ENCODE data around the gene PCNX2. TPM values are rescaled to one million over a fixed set of nuclear protein-coding genes. Genes with fewer than 3 reads are reported as not detected.
A peak's percentile ranks its signal among the peaks of the same experiment; 100 is the strongest.

The PCNX2 gene
- total RNA-seq, 2 experiments from 2014 or later: 21.8 to 23.2 TPM

DNA sequence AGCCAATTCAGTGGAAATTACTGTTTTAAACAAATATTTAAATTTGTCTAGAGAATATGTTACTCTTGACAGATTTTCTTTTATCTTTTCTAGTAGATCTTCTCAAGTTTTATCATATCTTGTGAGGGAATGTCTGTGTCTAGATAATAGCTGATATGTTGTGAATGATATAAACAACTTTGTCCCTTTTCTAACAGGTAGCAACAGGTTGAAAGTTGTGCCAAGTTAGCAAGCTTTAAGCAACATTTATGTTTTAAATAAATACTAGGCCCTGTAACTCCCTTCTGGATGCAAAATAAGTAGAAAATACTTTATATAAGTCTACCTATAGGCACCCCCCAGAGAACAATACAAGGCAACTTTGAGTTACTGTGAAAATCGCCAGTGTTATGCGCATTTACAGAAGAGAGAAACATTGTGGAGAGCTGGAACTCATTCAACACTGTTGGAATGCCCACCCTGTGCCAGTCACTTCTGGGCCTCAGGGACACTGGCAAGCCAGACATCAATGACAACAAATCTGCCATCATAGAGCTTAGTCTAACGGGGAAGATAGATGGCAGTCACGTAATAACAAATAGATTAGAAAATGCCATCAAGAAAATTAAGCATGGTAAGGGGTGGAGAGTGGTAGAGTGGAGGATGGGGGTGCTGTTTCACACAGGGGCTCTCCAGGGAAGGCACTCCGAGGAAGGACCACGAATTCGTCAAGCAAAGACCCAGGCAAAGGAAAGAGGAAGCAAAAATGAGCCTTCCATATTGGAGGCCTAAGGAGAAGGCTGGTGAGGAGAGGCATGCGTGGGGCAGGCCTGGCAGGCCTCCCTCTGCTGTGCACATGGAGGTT, 36.4 kb upstream of the PCNX2 start:
- Mint-ChIP-seq H3K4me1 (peaks cover 12% of the 10 kb centered on the region), H3K36me3 (ENCODE audit: low read depth) (no peaks in the 10 kb centered on the region), H3K27me3 (peaks cover 8% of the 10 kb centered on the region), H3K4me3 (no peak overlapping the region), H3K27ac (no peak overlapping the region), H3K9me3 (no peaks in the 10 kb centered on the region)
- CTCF ChIA-PET: interaction anchor here (0.5 kb wide), 1 partner anchor 789 kb away, joined by 3 read pairs; no protein-coding TSS in a partner anchor
- no peak for DNase-seq
- POLR2A ChIA-PET: interaction anchor here (1.1 to 1.5 kb wide), 2 partner anchors 11 to 24 kb away, joined by 5 to 6 read pairs; no protein-coding TSS in a partner anchor

DNA sequence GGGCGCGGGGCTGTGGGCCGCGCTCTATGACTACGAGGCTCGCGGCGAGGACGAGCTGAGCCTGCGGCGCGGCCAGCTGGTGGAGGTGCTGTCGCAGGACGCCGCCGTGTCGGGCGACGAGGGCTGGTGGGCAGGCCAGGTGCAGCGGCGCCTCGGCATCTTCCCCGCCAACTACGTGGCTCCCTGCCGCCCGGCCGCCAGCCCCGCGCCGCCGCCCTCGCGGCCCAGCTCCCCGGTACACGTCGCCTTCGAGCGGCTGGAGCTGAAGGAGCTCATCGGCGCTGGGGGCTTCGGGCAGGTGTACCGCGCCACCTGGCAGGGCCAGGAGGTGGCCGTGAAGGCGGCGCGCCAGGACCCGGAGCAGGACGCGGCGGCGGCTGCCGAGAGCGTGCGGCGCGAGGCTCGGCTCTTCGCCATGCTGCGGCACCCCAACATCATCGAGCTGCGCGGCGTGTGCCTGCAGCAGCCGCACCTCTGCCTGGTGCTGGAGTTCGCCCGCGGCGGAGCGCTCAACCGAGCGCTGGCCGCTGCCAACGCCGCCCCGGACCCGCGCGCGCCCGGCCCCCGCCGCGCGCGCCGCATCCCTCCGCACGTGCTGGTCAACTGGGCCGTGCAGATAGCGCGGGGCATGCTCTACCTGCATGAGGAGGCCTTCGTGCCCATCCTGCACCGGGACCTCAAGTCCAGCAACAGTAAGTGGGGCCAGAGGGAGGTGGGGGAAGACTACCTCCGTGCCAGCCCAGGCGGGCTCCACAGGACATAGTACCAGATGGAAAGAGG, 32.8 kb upstream of the PCNX2 start:
- Mint-ChIP-seq H3K27ac (no peak overlapping the region), H3K9me3 (no peaks in the 10 kb centered on the region), H3K36me3 (ENCODE audit: low read depth) (no peaks in the 10 kb centered on the region), H3K4me3 (peak overlapping the region; percentile 70), H3K4me1 (peaks cover 15% of the 10 kb centered on the region), H3K27me3 (peaks cover 11% of the 10 kb centered on the region)
- DNase-seq: peak; percentile 31
- ChIA-PET POLR2A (interaction anchor here (0.7 to 2.1 kb wide), 6 partner anchors 13 to 78 kb away, joined by 3 to 5 read pairs (median 4); partner anchors contain the start of gene PCNX2), CTCF (no interaction called here)

DNA sequence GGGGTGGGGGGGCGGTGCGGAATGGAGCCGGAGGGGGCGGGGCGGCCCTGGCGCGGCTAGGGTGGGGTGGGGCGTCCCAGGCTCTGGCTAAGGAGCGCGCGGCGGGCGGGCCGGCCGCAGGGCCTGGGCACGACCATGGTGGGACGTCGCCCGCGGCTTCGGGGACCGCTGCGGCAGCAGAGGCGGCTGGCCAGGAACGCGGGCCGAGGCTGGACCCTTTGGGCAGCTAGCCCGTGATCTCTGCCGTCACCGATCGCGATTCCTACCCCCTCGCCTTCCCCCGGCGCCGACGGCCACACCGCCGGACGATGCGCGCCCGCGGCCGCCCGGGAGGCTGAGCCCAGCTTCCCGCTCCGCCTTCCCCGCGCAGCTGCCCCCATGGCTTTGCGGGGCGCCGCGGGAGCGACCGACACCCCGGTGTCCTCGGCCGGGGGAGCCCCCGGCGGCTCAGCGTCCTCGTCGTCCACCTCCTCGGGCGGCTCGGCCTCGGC, 32.2 kb upstream of the PCNX2 start, which contains the start of gene MAP3K21:
TSS of gene MAP3K21 (plus strand) at position 74 of the 491 bp plus-strand sequence. CDS start at position 379, 305 bp downstream.
- CTCF ChIA-PET: no interaction called here

DNA sequence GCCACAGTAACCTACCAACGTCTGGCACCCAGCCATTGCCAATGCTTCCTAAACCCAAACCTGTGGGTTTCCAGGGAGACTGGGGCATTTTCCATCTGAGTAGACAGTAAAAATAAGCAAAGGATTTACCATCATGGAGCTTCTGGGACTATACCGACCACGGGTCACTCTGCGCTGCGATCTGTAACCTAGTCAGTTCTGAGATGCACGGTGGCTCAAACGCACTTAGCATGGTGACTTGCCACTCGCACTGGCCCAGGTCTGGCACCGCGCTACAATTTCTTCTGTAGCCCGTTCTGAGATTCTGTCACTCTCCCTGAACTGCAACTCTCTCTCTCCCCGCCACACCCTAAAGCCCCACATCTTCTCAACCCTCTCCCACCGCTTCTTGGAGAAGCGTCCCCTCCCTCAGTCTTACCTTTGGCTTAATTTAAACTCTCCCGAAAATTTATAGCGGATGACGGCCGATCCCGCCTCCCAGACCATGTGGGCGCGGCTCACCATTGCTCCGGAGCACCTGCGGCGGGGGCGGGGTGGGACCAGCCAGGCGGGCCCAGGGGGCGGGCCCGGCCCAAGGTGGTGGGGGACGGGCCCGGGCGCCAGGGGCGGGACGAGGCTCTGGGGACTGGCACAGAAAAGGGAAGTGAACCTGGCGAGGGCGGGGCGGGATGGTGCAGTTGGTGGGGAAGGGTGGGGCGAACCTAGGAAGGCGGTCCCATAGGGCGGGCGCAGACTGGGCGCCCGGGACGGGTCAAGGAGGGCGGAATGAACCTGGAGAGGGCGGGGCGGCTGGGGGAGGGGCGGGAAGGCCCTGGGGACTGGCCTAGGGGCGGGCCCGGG, 31.5 kb upstream of the PCNX2 start:
- POLR2A ChIA-PET: interaction anchor here (1.2 to 2.1 kb wide), 4 partner anchors 32 to 80 kb away, joined by 3 to 5 read pairs (median 4); no protein-coding TSS in a partner anchor
- Mint-ChIP-seq H3K27me3 (peaks cover 18% of the 10 kb centered on the region), H3K9me3 (no peaks in the 10 kb centered on the region), H3K4me1 (peaks cover 15% of the 10 kb centered on the region), H3K4me3 (peak overlapping the region; percentile 71), H3K27ac (no peak overlapping the region), H3K36me3 (ENCODE audit: low read depth) (no peaks in the 10 kb centered on the region)
- CTCF ChIA-PET: no interaction called here
- DNase-seq: peak; percentile 92

More for the DNA sequence above, 32.2 kb upstream of the PCNX2 start, which contains the start of gene MAP3K21:
- no peak within 1 kb of the TSS for H3K27ac Mint-ChIP-seq
- H3K4me1 Mint-ChIP-seq: peaks cover 15% of the 10 kb centered on the region
- peak within 1 kb of the TSS; percentile 71 for H3K4me3 Mint-ChIP-seq
- no peak for DNase-seq
- peaks cover 13% of the 10 kb centered on the region for H3K27me3 Mint-ChIP-seq
- POLR2A ChIA-PET: interaction anchor here (0.7 to 2.1 kb wide), 6 partner anchors 12 to 79 kb away, joined by 3 to 5 read pairs (median 4); partner anchors contain the start of gene PCNX2
- no peaks in the 10 kb centered on the region for H3K36me3 Mint-ChIP-seq (ENCODE audit: low read depth)
- H3K9me3 Mint-ChIP-seq: no peaks in the 10 kb centered on the region

DNA sequence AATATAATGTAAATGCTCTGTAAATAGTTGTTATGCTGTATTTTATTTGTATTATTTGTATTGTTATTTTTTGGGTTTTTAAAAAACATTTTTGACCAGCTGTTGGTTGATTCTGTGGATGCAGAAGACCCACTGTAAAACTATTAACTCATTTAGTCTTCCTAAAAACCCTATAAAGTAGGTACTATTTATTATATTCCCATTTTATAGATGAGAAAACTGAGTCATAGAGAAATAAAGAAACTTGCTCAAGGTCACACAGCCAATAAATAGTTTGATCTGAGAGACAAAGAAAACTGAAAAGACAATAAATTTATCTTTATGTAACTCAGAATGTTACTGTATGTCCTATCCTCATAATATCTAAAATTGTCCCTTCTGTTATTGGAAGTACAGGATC, 30.8 kb upstream of the PCNX2 start:
- Mint-ChIP-seq H3K4me1 (peaks cover 15% of the 10 kb centered on the region), H3K27ac (no peak overlapping the region), H3K9me3 (no peaks in the 10 kb centered on the region), H3K27me3 (peaks cover 19% of the 10 kb centered on the region), H3K36me3 (ENCODE audit: low read depth) (no peaks in the 10 kb centered on the region), H3K4me3 (no peak overlapping the region)
- DNase-seq: no peak
- ChIA-PET CTCF (no interaction called here), POLR2A (no interaction called here)

DNA sequence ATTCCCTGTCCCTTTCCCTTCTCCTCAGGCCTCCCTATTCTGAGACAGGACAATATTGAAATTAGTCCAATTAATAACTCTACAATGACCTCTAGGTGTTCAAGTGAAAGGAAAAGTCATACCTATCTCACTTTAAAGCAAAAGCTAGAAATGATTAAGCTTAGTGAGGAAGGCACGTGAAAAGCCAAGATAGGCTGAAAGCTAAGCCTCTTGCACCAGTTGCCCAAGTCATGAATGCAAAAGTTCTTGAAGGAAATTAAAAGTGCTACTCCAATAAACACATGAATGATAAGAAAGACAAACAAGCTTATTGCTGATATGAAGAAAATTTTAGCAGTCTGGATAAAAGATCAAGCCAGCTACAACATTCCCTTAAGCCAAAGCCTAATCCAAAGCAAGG, 28.2 kb upstream of the PCNX2 start:
- Mint-ChIP-seq H3K36me3 (ENCODE audit: low read depth) (no peaks in the 10 kb centered on the region), H3K27me3 (peaks cover 33% of the 10 kb centered on the region), H3K4me3 (no peak overlapping the region), H3K9me3 (no peaks in the 10 kb centered on the region), H3K4me1 (peaks cover 5% of the 10 kb centered on the region), H3K27ac (no peak overlapping the region)
- no peak for DNase-seq
- POLR2A ChIA-PET: no interaction called here
- CTCF ChIA-PET: interaction anchor here (0.9 to 1.7 kb wide), 3 partner anchors 9 to 29 kb away, joined by 3 to 4 read pairs (median 4); no protein-coding TSS in a partner anchor

DNA sequence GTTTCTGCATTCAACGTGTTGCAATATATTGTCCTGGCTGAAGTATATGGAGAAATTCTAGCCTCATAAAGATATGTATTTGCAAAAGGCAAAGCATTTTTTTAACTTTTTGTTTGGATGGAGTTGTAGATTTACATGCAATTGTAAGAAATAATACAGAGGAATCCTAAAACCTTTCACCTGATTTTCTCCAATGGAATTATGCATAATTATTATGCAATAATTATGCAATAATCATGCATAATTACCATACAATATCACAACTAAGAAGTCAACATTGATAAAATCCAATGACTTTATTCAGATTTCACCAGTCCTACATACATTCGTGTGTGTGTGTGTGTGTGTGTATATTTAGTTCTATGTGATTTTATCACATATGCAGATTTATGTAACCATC, 24.5 kb upstream of the PCNX2 start:
- H3K4me1 Mint-ChIP-seq: no peaks in the 10 kb centered on the region
- H3K4me3 Mint-ChIP-seq: no peak overlapping the region
- no peak for DNase-seq
- ChIA-PET POLR2A (no interaction called here), CTCF (no interaction called here)
- no peak overlapping the region for H3K27ac Mint-ChIP-seq
- H3K36me3 Mint-ChIP-seq (ENCODE audit: low read depth): no peaks in the 10 kb centered on the region
- H3K9me3 Mint-ChIP-seq: no peaks in the 10 kb centered on the region
- H3K27me3 Mint-ChIP-seq: peaks cover 49% of the 10 kb centered on the region

DNA sequence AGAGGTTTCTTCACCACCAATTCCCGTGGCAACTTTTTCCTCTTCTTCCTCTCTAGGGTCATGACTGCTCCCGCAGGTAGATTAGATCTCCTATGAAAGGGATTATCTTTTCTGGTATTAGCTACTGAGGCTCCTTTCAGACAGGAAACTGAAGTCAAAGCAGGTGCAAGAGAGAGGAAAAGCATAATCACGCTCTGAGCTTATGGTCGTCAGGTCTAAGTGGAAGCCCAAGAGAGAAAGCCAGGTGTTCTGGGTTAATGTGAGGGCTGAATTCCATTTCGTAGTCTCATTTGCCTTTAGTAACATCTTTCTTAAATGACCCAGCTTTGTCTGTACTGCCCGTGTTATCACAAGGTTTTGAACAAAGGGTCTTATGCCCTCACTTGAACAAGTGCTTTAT, 23.7 kb upstream of the PCNX2 start:
- POLR2A ChIA-PET: no interaction called here
- no peak overlapping the region for H3K27ac Mint-ChIP-seq

DNA sequence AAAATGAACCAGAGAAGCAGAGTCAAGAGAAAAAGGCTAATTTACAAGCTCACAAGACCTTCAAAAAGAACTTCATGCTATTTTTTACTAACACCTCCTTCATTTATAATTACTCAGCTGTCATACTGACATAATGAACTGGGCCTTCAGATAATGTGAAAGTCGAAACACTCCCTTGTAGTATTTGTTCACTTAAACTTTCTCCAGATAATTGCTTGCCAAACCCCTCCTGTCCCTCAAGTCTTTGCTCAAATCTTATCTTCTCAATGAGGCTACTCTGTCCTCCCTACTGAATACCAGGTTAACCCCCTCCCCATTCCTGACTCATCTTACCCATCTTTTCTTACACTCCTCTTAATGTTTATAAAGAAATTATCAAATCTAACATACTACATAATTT, 20.9 kb upstream of the PCNX2 start:
- Mint-ChIP-seq H3K4me1 (no peaks in the 10 kb centered on the region), H3K27ac (no peak overlapping the region), H3K4me3 (no peak overlapping the region), H3K36me3 (ENCODE audit: low read depth) (no peaks in the 10 kb centered on the region), H3K27me3 (peaks cover 47% of the 10 kb centered on the region), H3K9me3 (no peaks in the 10 kb centered on the region)
- no peak for DNase-seq
- ChIA-PET CTCF (interaction anchor here (1.1 kb wide), 1 partner anchor 11 kb away, joined by 4 read pairs; no protein-coding TSS in a partner anchor), POLR2A (no interaction called here)

More for the DNA sequence above, 23.7 kb upstream of the PCNX2 start:
- Mint-ChIP-seq H3K36me3 (ENCODE audit: low read depth) (no peaks in the 10 kb centered on the region), H3K4me1 (no peaks in the 10 kb centered on the region), H3K27me3 (peaks cover 51% of the 10 kb centered on the region), H3K4me3 (no peak overlapping the region), H3K9me3 (no peaks in the 10 kb centered on the region)
- CTCF ChIA-PET: no interaction called here
- no peak for DNase-seq

DNA sequence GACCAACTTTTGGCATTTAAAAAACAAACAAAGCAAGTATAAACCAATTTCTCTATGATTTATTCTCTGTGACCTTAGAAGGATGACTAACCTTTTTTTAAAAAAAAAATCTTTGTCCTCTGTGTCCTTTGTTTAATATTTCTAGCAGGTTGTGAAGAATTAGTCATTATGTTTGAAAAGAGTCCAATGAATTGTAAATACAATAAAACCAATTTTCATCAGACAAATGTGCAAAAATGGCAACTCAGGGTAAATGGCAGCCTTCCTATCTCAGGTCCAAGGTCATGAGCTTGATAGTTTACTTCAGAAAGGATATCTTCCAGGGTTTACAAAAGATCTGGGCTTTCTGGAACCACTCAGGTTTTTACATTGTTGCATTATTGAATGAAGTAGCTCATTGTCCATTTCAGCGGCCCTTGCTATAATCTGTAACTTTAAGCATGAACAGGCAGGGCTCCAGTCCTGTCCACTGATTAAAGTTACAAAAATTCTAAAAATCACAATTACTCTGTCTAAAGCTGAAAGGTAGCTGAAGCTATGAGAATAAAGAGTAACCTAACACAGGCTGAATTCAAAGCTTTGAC, 20.3 kb upstream of the PCNX2 start:
- Mint-ChIP-seq H3K36me3 (ENCODE audit: low read depth) (no peaks in the 10 kb centered on the region), H3K4me3 (no peak overlapping the region), H3K4me1 (no peaks in the 10 kb centered on the region), H3K27me3 (peaks cover 45% of the 10 kb centered on the region), H3K9me3 (no peaks in the 10 kb centered on the region), H3K27ac (no peak overlapping the region)
- no peak for DNase-seq
- POLR2A ChIA-PET: interaction anchor here (1.1 kb wide), 1 partner anchor 12 kb away, joined by 4 read pairs; no protein-coding TSS in a partner anchor
- CTCF ChIA-PET: interaction anchor here (1.1 kb wide), 1 partner anchor 11 kb away, joined by 4 read pairs; no protein-coding TSS in a partner anchor

DNA sequence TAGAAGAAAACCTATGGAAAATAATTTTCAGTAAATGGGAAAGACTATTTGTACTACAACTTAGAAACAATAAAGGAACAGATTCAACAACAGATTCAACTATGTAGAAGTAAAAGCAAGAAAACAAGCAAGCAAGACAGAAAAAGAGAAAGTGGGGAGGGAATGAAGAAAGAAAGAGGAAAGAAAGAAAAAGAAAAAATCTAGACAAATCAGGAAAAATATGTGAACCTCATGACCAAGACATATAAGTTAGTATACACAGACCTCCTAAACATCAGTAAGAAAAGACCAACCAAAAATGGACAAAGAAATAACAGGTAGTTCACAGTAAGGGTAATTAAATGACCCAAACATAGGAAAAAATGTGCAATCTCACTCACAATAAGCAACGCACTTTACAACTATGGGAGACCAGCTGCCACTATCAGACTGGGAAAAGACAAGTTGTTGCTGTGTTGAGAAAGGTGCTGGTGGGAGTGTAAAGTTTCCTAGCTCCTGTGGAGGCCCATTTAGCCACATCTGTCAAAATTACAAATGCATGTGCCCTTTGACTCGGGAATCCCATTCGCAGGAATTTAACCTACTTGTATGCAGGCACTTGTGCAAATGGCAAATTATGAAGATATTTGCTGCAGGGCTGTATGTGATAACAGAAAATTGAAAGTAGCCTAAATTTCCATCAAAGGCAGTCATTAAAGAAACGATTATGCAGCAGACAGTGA, 18.1 kb upstream of the PCNX2 start:
- no peak overlapping the region for H3K4me3 Mint-ChIP-seq
- H3K4me1 Mint-ChIP-seq: no peaks in the 10 kb centered on the region
- POLR2A ChIA-PET: no interaction called here
- no peaks in the 10 kb centered on the region for H3K36me3 Mint-ChIP-seq (ENCODE audit: low read depth)
- H3K27me3 Mint-ChIP-seq: peaks cover 33% of the 10 kb centered on the region
- CTCF ChIA-PET: no interaction called here
- H3K27ac Mint-ChIP-seq: no peak overlapping the region
- DNase-seq: no peak
- H3K9me3 Mint-ChIP-seq: no peaks in the 10 kb centered on the region
